Lower leg skin (tissue), 4 donors: ENCODE measurements around the gene ZNF710. TPM values are rescaled to one million over a fixed set of nuclear protein-coding genes. Genes with fewer than 3 reads are reported as not detected.
"Not testable (repeated sequence)": the region's sequence is repeated elsewhere in the genome, so short reads cannot be mapped to it uniquely, and the experiment has no call there.

Experiments used
- DNase-seq, 2 donors: peaks; one replicate each; pipeline ENCODE4 v3.0.0-alpha.2; 2019; ENCODE audit warnings: low spot score in 2 of 2
- H3K4me3 ChIP-seq: fragments of 200-600 bp; sonication (generic); 2 replicates; pipeline ENCODE4 v1.5.1; 2017; ENCODE audit warnings: mild to moderate bottlenecking, low read depth; ENCODE audit not compliant: poor library complexity, severe bottlenecking
- CTCF ChIP-seq, 3 donors: fragments of 450-650 bp; IDR thresholded peaks; one replicate each; pipeline ENCODE4 v1.5.1; 2016; ENCODE audit warnings: antibody characterized with exemption in 3 of 3, mild to moderate bottlenecking in 3 of 3, moderate library complexity in 2 of 3
- POLR2A ChIP-seq, 2 donors: fragments of 450-650 bp; IDR thresholded peaks; one replicate each; pipeline ENCODE4 v1.6.1; 2016 to 2017; ENCODE audit warnings: antibody characterized with exemption in 2 of 2, mild to moderate bottlenecking in 1 of 2, moderate library complexity in 1 of 2
- WGBS, 2 donors: methylation state at CpG; one replicate each; pipeline ENCODE4 v1.1.5; 2018; 5-methylcytosine and 5-hydroxymethylcytosine counted together
- intact Hi-C: fragments of 100-400 bp; cut with DNase I; formaldehyde crosslinking; loops from one replicate; pipeline ENCODE4 v1.15.0; 2023; ENCODE audit warnings: low total_unique reads
- total RNA-seq, 4 donors: library from RNA; depleted of rRNA; stranded (reverse); fragments of >200 nt; gene quantifications; one replicate each; pipeline ENCODE4 v1.1.0, GENCODE V29; 2016

ZNF710 gene
- total RNA-seq, 4 donors from 2014 or later, result 27.2 to 34.3 (median 32.4) TPM

GRCh38 chr15:90101969-90102890, 101.1 kb downstream of the ZNF710 start, which contains the start of gene IDH2:
Gene IDH2, minus strand, starts transcription at chr15:90102468. Its CDS starts 78 bp downstream, at chr15:90102390.
- intact Hi-C loops, result no loop called here
- DNase-seq, result peak in 1 of 2 donors; percentile 94
- WGBS, 2 donors, result 0 to 1% methylated on average over 18 to 67 of the region's 104 CpGs
- TF ChIP-seq CTCF (IDR thresholded peaks at IDR 0.05), result no peak
- peak within 1 kb of the TSS; percentile 93 for H3K4me3 ChIP-seq

- TF ChIP-seq CTCF (IDR thresholded peaks at IDR 0.05) (no peak), POLR2A (IDR thresholded peaks at IDR 0.05) (no peak)
- no peak overlapping the region for H3K4me3 ChIP-seq
- no peak for DNase-seq
- 84 to 88% methylated on average over 5 of the region's 5 CpGs for WGBS, 2 donors
- intact Hi-C loops, result no loop called here
These were observed 102.7 kb downstream of the ZNF710 start for GRCh38 chr15:90103701-90104329.

GRCh38 chr15:90104551-90104950, 103.4 kb downstream of the ZNF710 start:
- H3K4me3 ChIP-seq, result no peak overlapping the region
- intact Hi-C loops, result no loop called here
- DNase-seq, result peak in 1 of 2 donors; percentile 65
- 38 to 59% methylated on average over 4 of the region's 4 CpGs for WGBS, 2 donors
- TF ChIP-seq CTCF (IDR thresholded peaks at IDR 0.05) (no peak), POLR2A (IDR thresholded peaks at IDR 0.05) (no peak)

GRCh38 chr15:90105521-90105920, 104.4 kb downstream of the ZNF710 start:
- WGBS, 2 donors, result 84 to 86% methylated on average over 7 of the region's 7 CpGs
- no peak overlapping the region for H3K4me3 ChIP-seq
- TF ChIP-seq POLR2A (IDR thresholded peaks at IDR 0.05), result no peak
- no peak for TF ChIP-seq CTCF (IDR thresholded peaks at IDR 0.05)
- intact Hi-C loops, result no loop called here
- no peak for DNase-seq

GRCh38 chr15:90106522-90107117, 105.5 kb downstream of the ZNF710 start:
- DNase-seq, result peak in 1 of 2 donors; percentile 86
- TF ChIP-seq CTCF (IDR thresholded peaks at IDR 0.05) (no peak), POLR2A (IDR thresholded peaks at IDR 0.05) (no peak)
- intact Hi-C loops, result no loop called here
- H3K4me3 ChIP-seq, result no peak overlapping the region
- WGBS, 2 donors, result 47 to 54% methylated on average over 7 of the region's 7 CpGs

GRCh38 chr15:90108038-90108437, 106.9 kb downstream of the ZNF710 start:
- intact Hi-C loops, result not testable (repeated sequence)
- WGBS, 2 donors, result 94 to 96% methylated on average over 5 of the region's 5 CpGs

GRCh38 chr15:90109163-90109751, 108.1 kb downstream of the ZNF710 start:
- H3K4me3 ChIP-seq, intact Hi-C loops, DNase-seq: not testable (repeated sequence)
- 69 to 73% methylated on average over 3 of the region's 3 CpGs for WGBS, 2 donors

More at GRCh38 chr15:90108038-90108437, 106.9 kb downstream of the ZNF710 start:
- DNase-seq, H3K4me3 ChIP-seq: not testable (repeated sequence)
